B cell (primary cell): Measurements from ENCODE around the gene REEP5. TPM values are rescaled to one million over a fixed set of nuclear protein-coding genes. Genes with fewer than 3 reads are reported as not detected.

Experiments used
- ATAC-seq: fragments of 200-7000 bp; cut with Tn5 transposase; one replicate; pipeline ENCODE4 v1.10.0; 2021; ENCODE audit warnings: low read depth, mild to moderate bottlenecking, moderate number of reproducible peaks, moderate library complexity
- CTCF ChIA-PET: fragments of 350-600 bp; sonication (Branson Sonifier 250); formaldehyde crosslinking; loops from one replicate; lab custom pipeline; 2021; ENCODE audit warnings: antibody characterized with exemption, inconsistent platforms; lab: Charles Lee
- POLR2A ChIA-PET: fragments of 350-600 bp; sonication (Branson Sonifier 250); formaldehyde crosslinking; loops from one replicate; lab custom pipeline; 2021; ENCODE audit warnings: antibody characterized with exemption; lab: Charles Lee
- DNase-seq: peaks from one replicate; pipeline ENCODE4 v3.0.0; 2013
- H2AFZ ChIP-seq: 2 replicates; pipeline ENCODE4 v1.6.1; 2012; ENCODE audit warnings: mild to moderate bottlenecking, low read depth, low read length; ENCODE audit not compliant: insufficient read depth, poor library complexity, severe bottlenecking
- H3K27ac ChIP-seq, 2 donors: 1 replicate in 1 of 2; 2 replicates in 1 of 2; pipeline ENCODE4 v1.5.1; 2012 to 2013; ENCODE audit warnings: low read length in 2 of 2, mild to moderate bottlenecking in 2 of 2, moderate library complexity in 1 of 2
- H3K27me3 ChIP-seq, 4 experiments: fragments of 200-600 bp in 1 of 4; sonication (generic) in 1 of 4; replicated peaks in 1 of 4; 1 replicate in 2 of 4; 2 replicates in 2 of 4; pipeline versions ENCODE4 v1.6.1 to v1.7.0; 2013 to 2016; ENCODE audit warnings: low read length in 3 of 4, mild to moderate bottlenecking in 2 of 4, mixed read lengths in 1 of 4, moderate library complexity in 1 of 4; ENCODE audit not compliant: insufficient read depth in 4 of 4, control insufficient read depth in 3 of 4; ENCODE audit errors: control extremely low read depth in 1 of 4
- H3K36me3 ChIP-seq, 2 experiments: replicated peaks in 1 of 2; 1 replicate in 1 of 2; 2 replicates in 1 of 2; pipeline versions ENCODE4 v1.6.1 to v1.7.1; 2013; ENCODE audit warnings: low read length in 1 of 2; ENCODE audit not compliant: insufficient read depth in 2 of 2, control insufficient read depth in 1 of 2; ENCODE audit errors: control extremely low read depth in 1 of 2, extremely low read depth in 1 of 2
- H3K4me1 ChIP-seq, 2 donors: fragments of 200-600 bp in 1 of 2; sonication (generic) in 1 of 2; 1 replicate in 1 of 2; 2 replicates in 1 of 2; pipeline versions ENCODE4 v1.5.1 to v1.6.1; 2013 to 2017; ENCODE audit warnings: low read length in 2 of 2; ENCODE audit not compliant: control insufficient read depth in 2 of 2, insufficient read depth in 2 of 2
- H3K4me2 ChIP-seq: replicated peaks from 2 replicates; pipeline ENCODE3; 2012; ENCODE audit warnings: mild to moderate bottlenecking, low read depth, low read length; ENCODE audit not compliant: poor library complexity, severe bottlenecking
- H3K4me3 ChIP-seq, 5 experiments: fragments of 200-600 bp in 1 of 5; sonication (generic) in 1 of 5; 1 replicate in 3 of 5; 2 replicates in 2 of 5; pipeline versions ENCODE4 v1.5.1 to v1.7.0; 2011 to 2016; ENCODE audit warnings: low read length in 4 of 5, mild to moderate bottlenecking in 4 of 5, low read depth in 2 of 5, control low read depth in 1 of 5, moderate library complexity in 1 of 5; ENCODE audit not compliant: insufficient read depth in 1 of 5; ENCODE audit errors: control extremely low read depth in 1 of 5, extremely low read depth in 1 of 5
- H3K79me2 ChIP-seq: fragments of 200-600 bp; sonication (generic); one replicate; pipeline ENCODE4 v1.6.0; 2016; ENCODE audit warnings: low read length; ENCODE audit not compliant: control insufficient read depth, insufficient read depth
- H3K9ac ChIP-seq: fragments of 200-600 bp; sonication (generic); 2 replicates; pipeline ENCODE4 v1.6.1; 2017; ENCODE audit warnings: mild to moderate bottlenecking, low read length, moderate library complexity
- H3K9me3 ChIP-seq, 3 donors: one replicate each; pipeline versions ENCODE4 v1.6.1 to v1.7.1; 2013; ENCODE audit warnings: low read length in 2 of 3; ENCODE audit not compliant: control insufficient read depth in 2 of 3, insufficient read depth in 1 of 3; ENCODE audit errors: control extremely low read depth in 1 of 3
- H4K20me1 ChIP-seq: 2 replicates; pipeline ENCODE4 v1.6.0; 2012; ENCODE audit warnings: mild to moderate bottlenecking, low read length; ENCODE audit not compliant: insufficient read depth, control insufficient read depth, poor library complexity, severe bottlenecking
- H3K27ac Mint-ChIP-seq: one replicate; pipeline ENCODE4 v1.8.0; 2021; ENCODE audit warnings: mixed read lengths
- H3K27me3 Mint-ChIP-seq: one replicate; pipeline ENCODE4 v1.8.0; 2021; ENCODE audit warnings: mixed read lengths
- H3K4me1 Mint-ChIP-seq: one replicate; pipeline ENCODE4 v1.8.0; 2021; ENCODE audit warnings: mixed read lengths
- H3K4me3 Mint-ChIP-seq: one replicate; pipeline ENCODE4 v1.8.0; 2021; ENCODE audit warnings: mixed read lengths
- H3K9me3 Mint-ChIP-seq: one replicate; pipeline ENCODE4 v1.8.0; 2022; ENCODE audit warnings: mixed read lengths; ENCODE audit not compliant: insufficient read depth
- CTCF ChIP-seq: fragments of 200-600 bp; IDR thresholded peaks from one replicate; pipeline ENCODE4 v1.8.0; 2022; ENCODE audit warnings: antibody characterized with exemption, mild to moderate bottlenecking
- EZH2 ChIP-seq: IDR thresholded peaks from 2 replicates; pipeline ENCODE4 v1.6.1; 2012; ENCODE audit warnings: borderline replicate concordance, low read depth, mild to moderate bottlenecking, moderate library complexity, low read length; ENCODE audit not compliant: insufficient read depth, poor library complexity, severe bottlenecking
- WGBS: methylation state at CpG from one replicate; pipeline ENCODE4 v1.1.5; 2013; ENCODE audit warnings: missing lambda C conversion rate; ENCODE audit not compliant: insufficient coverage; 5-methylcytosine and 5-hydroxymethylcytosine counted together
- intact Hi-C: fragments of 100-400 bp; cut with micrococcal nuclease; formaldehyde crosslinking; loops from one replicate; pipeline ENCODE4 v1.10.0; 2022
- polyA plus RNA-seq: library from polyadenylated mRNA; depleted of rRNA; stranded (reverse); fragments of >200 nt; gene quantifications from 2 replicates; pipeline ENCODE4 v1.2.3, GENCODE V29; 2012
- total RNA-seq, 2 donors: library from RNA; stranded (reverse); fragments of 120-200 nt in 1 of 2; gene quantifications; 1 replicate in 1 of 2; 2 replicates in 1 of 2; pipeline versions ENCODE4 v1.2.3 to v1.2.4, GENCODE V29; 2013 to 2022

The REEP5 gene
- total and polyA plus RNA-seq, 2 donors (not counting 1 experiment from before 2014, with no cell fraction given), result 39.2 to 55.9 TPM

GRCh38 chr5:112861638-112861985, 60.4 kb downstream of the REEP5 start:
- Histone ChIP-seq H3K4me1 (peaks cover 17 to 19% of the 10 kb centered on the region in 2 donors), H4K20me1 (peaks cover 9% of the 10 kb centered on the region), H3K9ac (peak overlapping the region; percentile 99), H3K79me2 (peaks cover 39% of the 10 kb centered on the region), H3K36me3 (peaks cover 6 to 22% of the 10 kb centered on the region in 2 experiments), H3K4me3 (peak overlapping the region; percentile 77 to 99 (median 95)), H2AFZ (peak overlapping the region; percentile 91), H3K4me2 (peak overlapping the region; percentile 75), H3K27me3 (no peaks in the 10 kb centered on the region), H3K9me3 (no peaks in the 10 kb centered on the region), H3K27ac (peak overlapping the region; percentile 83 to 92)
- Mint-ChIP-seq H3K9me3 (no peaks in the 10 kb centered on the region), H3K27ac (peak overlapping the region; percentile 93), H3K27me3 (peaks cover 11% of the 10 kb centered on the region), H3K4me3 (peak overlapping the region; percentile 98), H3K4me1 (peaks cover 30% of the 10 kb centered on the region)
- DNase-seq (no peak), ATAC-seq (no peak)
- POLR2A ChIA-PET, result interaction anchor here (1.2 to 1.7 kb wide), 3 partner anchors 11 to 115 kb away, joined by 6 to 9 read pairs (median 7); partner anchors contain the start of genes DCP2 and REEP5
- CTCF ChIA-PET, result interaction anchor here (1.1 to 2.8 kb wide), 9 partner anchors 13 to 169 kb away, joined by 3 to 18 read pairs (median 4); partner anchors contain the start of gene DCP2
- TF ChIP-seq EZH2 (no peak), CTCF (no peak)
- 0% methylated on average over 4 of the region's 8 CpGs for WGBS
- intact Hi-C loops, result loop anchor here (1.0 to 5.0 kb wide), 6 partner anchors 61 to 701 kb away; partner anchors contain the start of genes DCP2, REEP5 and YTHDC2

GRCh38 chr5:112860929-112861637, 60.9 kb downstream of the REEP5 start, which contains the start of gene SRP19:
Gene SRP19, plus strand, starts transcription at chr5:112861287. Its CDS starts 90 bp downstream, at chr5:112861377.
- Histone ChIP-seq H3K4me1 (peaks cover 17 to 19% of the 10 kb centered on the region in 2 donors), H3K4me2 (peak within 1 kb of the TSS; percentile 75), H2AFZ (peak within 1 kb of the TSS; percentile 91), H3K79me2 (peaks cover 39% of the 10 kb centered on the region), H3K9ac (peak within 1 kb of the TSS; percentile 99), H3K27me3 (peaks cover 0 to 2% (median under 1%) of the 10 kb centered on the region in 4 experiments), H3K9me3 (no peaks in the 10 kb centered on the region), H3K27ac (peak within 1 kb of the TSS; percentile 83 to 92), H4K20me1 (peaks cover 9% of the 10 kb centered on the region), H3K4me3 (peak within 1 kb of the TSS; percentile 77 to 99 (median 95)), H3K36me3 (peaks cover 4 to 17% of the 10 kb centered on the region in 2 experiments)
- intact Hi-C loops, result loop anchor here (1.0 to 5.0 kb wide), 6 partner anchors 61 to 701 kb away; partner anchors contain the start of genes DCP2, REEP5 and YTHDC2
- CTCF ChIA-PET, result interaction anchor here (1.1 to 2.8 kb wide), 10 partner anchors 13 to 169 kb away, joined by 3 to 18 read pairs (median 4); partner anchors contain the start of gene DCP2
- Mint-ChIP-seq H3K27ac (peak within 1 kb of the TSS; percentile 93), H3K9me3 (no peaks in the 10 kb centered on the region), H3K27me3 (peaks cover 17% of the 10 kb centered on the region), H3K4me3 (peak within 1 kb of the TSS; percentile 98), H3K4me1 (peaks cover 30% of the 10 kb centered on the region)
- POLR2A ChIA-PET, result interaction anchor here (0.6 to 1.7 kb wide), 4 partner anchors 12 to 115 kb away, joined by 4 to 9 read pairs (median 6); partner anchors contain the start of genes DCP2 and REEP5
- TF ChIP-seq CTCF (no peak), EZH2 (no peak)
- peak; percentile 94 for DNase-seq
- ATAC-seq, result peak; percentile 94
- under 1% methylated on average over 44 of the region's 47 CpGs for WGBS
